Smooth muscle cell (in vitro differentiated cells): ENCODE results near the gene CMTM6. TPM values are rescaled to one million over a fixed set of nuclear protein-coding genes. Genes with fewer than 3 reads are reported as not detected.

Experiments used
- DNase-seq: peaks from one replicate; lab custom pipeline; 2025; ENCODE audit not compliant: unreplicated experiment; lab: John Stamatoyannopoulos, UW
- H2AFZ ChIP-seq: fragments of 200-600 bp; sonication (generic); 2 replicates; pipeline ENCODE4 v1.6.0; 2016; ENCODE audit warnings: antibody characterized with exemption, low read depth, mild to moderate bottlenecking
- H3F3A ChIP-seq: fragments of 200-600 bp; sonication (generic); 2 replicates; pipeline ENCODE4 v1.6.0; 2017; ENCODE audit warnings: antibody characterized with exemption, low read depth
- H3K27ac ChIP-seq: fragments of 200-600 bp; sonication (generic); 2 replicates; pipeline ENCODE4 v1.5.1; 2016; ENCODE audit warnings: low read depth, mild to moderate bottlenecking
- H3K27me3 ChIP-seq: fragments of 200-600 bp; sonication (generic); 2 replicates; pipeline ENCODE4 v1.6.1; 2016; ENCODE audit warnings: low read depth, mild to moderate bottlenecking
- H3K36me3 ChIP-seq: fragments of 200-600 bp; sonication (generic); 2 replicates; pipeline ENCODE4 v1.5.1; 2016; ENCODE audit warnings: low read depth
- H3K4me1 ChIP-seq: fragments of 200-600 bp; sonication (generic); 2 replicates; pipeline ENCODE4 v1.5.1; 2016; ENCODE audit warnings: low read depth
- H3K4me2 ChIP-seq: fragments of 200-600 bp; sonication (generic); 2 replicates; pipeline ENCODE4 v1.6.0; 2016; ENCODE audit warnings: mild to moderate bottlenecking
- H3K4me3 ChIP-seq: fragments of 200-600 bp; sonication (generic); 2 replicates; pipeline ENCODE4 v1.5.1; 2016; ENCODE audit warnings: mild to moderate bottlenecking
- H3K79me2 ChIP-seq: fragments of 200-600 bp; sonication (generic); 2 replicates; pipeline ENCODE4 v1.6.0; 2016; ENCODE audit warnings: low read depth, mild to moderate bottlenecking
- H3K9ac ChIP-seq: fragments of 200-600 bp; sonication (generic); 2 replicates; pipeline ENCODE4 v1.6.0; 2016; ENCODE audit warnings: low read depth
- H3K9me3 ChIP-seq: fragments of 200-600 bp; sonication (generic); replicated peaks from 2 replicates; pipeline ENCODE4 v1.5.1; 2016; ENCODE audit warnings: low read depth
- H4K20me1 ChIP-seq: fragments of 200-600 bp; sonication (generic); 2 replicates; pipeline ENCODE4 v1.6.0; 2016; ENCODE audit warnings: low read depth
- WGBS: methylation state at CpG from one replicate; pipeline ENCODE4 v1.1.7; 2016; ENCODE audit warnings: low lambda C conversion rate; 5-methylcytosine and 5-hydroxymethylcytosine counted together
- polyA plus RNA-seq: library from polyadenylated mRNA; unstranded; fragments of >200 nt; fragmentation: Nextera tagmentation; extraction: Ambion mirVana; gene quantifications from 2 replicates; pipeline ENCODE4 v1.2.1, GENCODE V29; 2016
- total RNA-seq: library from RNA; depleted of rRNA; stranded (reverse); fragments of >200 nt; gene quantifications from 2 replicates; pipeline ENCODE4 v1.2.3, GENCODE V29; 2014
- TF ChIP-seq, protein P1 (sequence below): fragments of 200-600 bp; sonication (generic); IDR thresholded peaks from 2 replicates; pipeline ENCODE4 v1.5.1; 2017; ENCODE audit warnings: borderline replicate concordance, mild to moderate bottlenecking, antibody characterized with exemption; ENCODE audit not compliant: insufficient read depth, poor library complexity, severe bottlenecking

CMTM6 gene
- total and polyA plus RNA-seq, 2 experiments from 2014 or later = 110 to 148 TPM

DNA sequence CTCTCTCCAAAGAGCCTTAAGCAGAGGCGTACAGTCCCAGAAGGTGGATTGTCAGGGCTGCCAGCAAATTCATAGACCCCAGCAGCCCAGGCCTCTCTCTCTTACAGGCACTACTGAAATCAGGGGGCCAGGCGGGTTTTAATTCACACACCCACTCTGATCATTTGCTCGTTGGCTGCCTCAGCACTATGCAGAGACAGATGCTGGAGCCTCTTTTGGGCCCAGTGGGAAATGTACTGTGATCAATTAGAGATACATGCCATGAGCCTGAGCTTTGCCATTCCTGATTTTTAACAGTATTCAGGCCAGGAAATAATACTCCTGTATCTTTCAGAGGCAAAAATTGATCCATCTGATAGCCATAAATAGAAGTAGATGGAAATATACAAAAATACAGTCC lies 53.0 kb downstream of the CMTM6 start:
- H3K4me1 ChIP-seq = peaks cover 10% of the 10 kb centered on the region
- WGBS = 94% methylated on average over 3 of the region's 3 CpGs
- H3K79me2 ChIP-seq = peaks cover 5% of the 10 kb centered on the region
- DNase-seq = no peak
- no peaks in the 10 kb centered on the region for H4K20me1 ChIP-seq
- no peak overlapping the region for H3K27ac ChIP-seq
- H3K27me3 ChIP-seq = no peaks in the 10 kb centered on the region
- no peaks in the 10 kb centered on the region for H3F3A ChIP-seq
- H3K36me3 ChIP-seq = no peaks in the 10 kb centered on the region
- no peaks in the 10 kb centered on the region for H3K9me3 ChIP-seq
- no peak overlapping the region for H3K9ac ChIP-seq
- TF ChIP-seq, protein P1, sequence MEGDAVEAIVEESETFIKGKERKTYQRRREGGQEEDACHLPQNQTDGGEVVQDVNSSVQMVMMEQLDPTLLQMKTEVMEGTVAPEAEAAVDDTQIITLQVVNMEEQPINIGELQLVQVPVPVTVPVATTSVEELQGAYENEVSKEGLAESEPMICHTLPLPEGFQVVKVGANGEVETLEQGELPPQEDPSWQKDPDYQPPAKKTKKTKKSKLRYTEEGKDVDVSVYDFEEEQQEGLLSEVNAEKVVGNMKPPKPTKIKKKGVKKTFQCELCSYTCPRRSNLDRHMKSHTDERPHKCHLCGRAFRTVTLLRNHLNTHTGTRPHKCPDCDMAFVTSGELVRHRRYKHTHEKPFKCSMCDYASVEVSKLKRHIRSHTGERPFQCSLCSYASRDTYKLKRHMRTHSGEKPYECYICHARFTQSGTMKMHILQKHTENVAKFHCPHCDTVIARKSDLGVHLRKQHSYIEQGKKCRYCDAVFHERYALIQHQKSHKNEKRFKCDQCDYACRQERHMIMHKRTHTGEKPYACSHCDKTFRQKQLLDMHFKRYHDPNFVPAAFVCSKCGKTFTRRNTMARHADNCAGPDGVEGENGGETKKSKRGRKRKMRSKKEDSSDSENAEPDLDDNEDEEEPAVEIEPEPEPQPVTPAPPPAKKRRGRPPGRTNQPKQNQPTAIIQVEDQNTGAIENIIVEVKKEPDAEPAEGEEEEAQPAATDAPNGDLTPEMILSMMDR = no peak
- H2AFZ ChIP-seq = no peak overlapping the region
- no peak overlapping the region for H3K4me3 ChIP-seq
- no peak overlapping the region for H3K4me2 ChIP-seq

DNA sequence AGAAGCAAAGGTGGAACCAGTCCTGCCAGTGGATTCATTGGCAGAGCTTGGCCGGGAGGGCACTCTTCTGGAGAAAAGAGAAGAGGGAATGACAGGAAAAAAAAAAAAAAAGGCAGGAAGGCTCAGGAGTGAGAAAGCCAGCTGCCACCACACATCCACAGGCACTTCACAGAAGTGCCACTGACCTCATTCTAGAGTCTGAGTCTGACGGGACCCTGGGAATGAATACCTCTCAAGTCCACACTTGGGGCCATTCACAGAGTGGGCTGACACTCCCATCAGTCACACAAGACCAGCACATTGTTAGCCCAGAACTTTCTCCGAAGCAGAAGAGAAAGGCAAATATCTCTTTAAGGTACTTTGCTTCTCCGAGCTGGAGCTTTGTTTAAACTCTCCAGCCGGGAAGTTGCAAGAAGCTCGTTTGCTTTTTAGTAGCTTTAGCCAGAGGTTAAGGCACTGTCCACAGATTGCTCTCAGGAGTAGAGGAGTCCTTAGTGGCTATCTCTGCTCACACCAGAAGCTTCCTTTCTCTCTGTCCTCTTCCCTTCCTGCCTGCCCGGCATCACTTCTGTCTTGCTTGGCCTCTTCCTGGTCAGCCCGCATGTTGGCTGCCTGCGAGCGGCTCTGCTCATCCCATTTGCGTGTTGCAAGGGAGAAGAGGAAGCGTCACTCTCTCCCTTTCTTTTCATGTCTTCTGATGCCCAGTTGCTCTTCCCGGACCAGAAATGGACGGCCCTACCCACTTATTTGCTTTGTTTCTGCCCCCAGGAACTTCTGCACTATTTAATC lies 53.8 kb downstream of the CMTM6 start:
- TF ChIP-seq, protein P1 = no peak
- no peaks in the 10 kb centered on the region for H3F3A ChIP-seq

DNA sequence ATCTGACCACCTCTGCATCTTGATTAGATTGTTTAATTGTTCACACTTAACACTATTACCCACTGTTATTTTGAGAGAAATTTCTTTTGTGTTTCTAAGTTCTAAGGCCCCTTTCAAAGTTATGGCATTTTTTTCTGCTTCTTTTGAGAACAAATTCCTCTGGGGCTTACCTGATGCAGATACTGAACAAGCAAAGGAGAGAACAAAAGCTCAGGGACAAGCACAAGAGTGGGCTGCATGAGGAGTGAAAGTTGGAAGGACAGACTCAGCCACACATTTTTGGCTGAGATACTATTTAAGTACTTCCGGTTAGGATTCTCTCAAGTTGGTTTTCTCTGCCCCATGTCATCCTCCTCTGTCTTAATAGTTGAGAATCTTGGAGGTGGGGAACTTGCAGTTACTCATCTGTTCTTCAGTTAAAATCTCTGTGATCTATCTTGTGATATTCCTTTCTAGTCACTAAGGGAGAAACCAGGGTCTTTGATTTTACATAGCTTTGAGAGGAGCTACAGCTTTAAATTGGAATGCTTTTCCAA lies 54.7 kb downstream of the CMTM6 start:
- Histone ChIP-seq H2AFZ (no peak overlapping the region), H4K20me1 (no peaks in the 10 kb centered on the region), H3K4me1 (peaks cover 10% of the 10 kb centered on the region), H3K4me3 (no peak overlapping the region), H3K36me3 (no peaks in the 10 kb centered on the region), H3K27me3 (no peaks in the 10 kb centered on the region), H3K9ac (no peak overlapping the region), H3F3A (no peaks in the 10 kb centered on the region), H3K4me2 (no peak overlapping the region), H3K9me3 (no peaks in the 10 kb centered on the region), H3K79me2 (peaks cover 5% of the 10 kb centered on the region), H3K27ac (no peak overlapping the region)
- no peak for DNase-seq
- WGBS = 83% methylated on average over 1 of the region's 1 CpG
- TF ChIP-seq, protein P1 = no peak

More for the DNA sequence above, 53.8 kb downstream of the CMTM6 start:
- H3K27me3 ChIP-seq = no peaks in the 10 kb centered on the region
- peaks cover 10% of the 10 kb centered on the region for H3K4me1 ChIP-seq
- H3K4me3 ChIP-seq = no peak overlapping the region
- H2AFZ ChIP-seq = no peak overlapping the region
- H3K9ac ChIP-seq = no peak overlapping the region
- no peak overlapping the region for H3K27ac ChIP-seq
- WGBS = 86% methylated on average over 14 of the region's 14 CpGs
- H3K4me2 ChIP-seq = no peak overlapping the region
- H3K9me3 ChIP-seq = no peaks in the 10 kb centered on the region
- H3K79me2 ChIP-seq = peaks cover 5% of the 10 kb centered on the region
- H4K20me1 ChIP-seq = no peaks in the 10 kb centered on the region
- no peaks in the 10 kb centered on the region for H3K36me3 ChIP-seq
- DNase-seq = no peak
